DOHH2 (cell line): ENCODE data around the gene FCRL2.

Experiments used
- H3F3A ChIP-seq: fragments of 200-600 bp; sonication (generic), shearing (Covaris generic); 2 replicates; pipeline ENCODE4 v1.6.0; 2016; ENCODE audit warnings: antibody characterized with exemption, mild to moderate bottlenecking; ENCODE audit not compliant: control insufficient read depth, insufficient read depth
- H3K27ac ChIP-seq: fragments of 200-600 bp; sonication (generic); 2 replicates; pipeline ENCODE4 v1.5.1; 2014; ENCODE audit warnings: low read depth, mild to moderate bottlenecking, low read length, moderate library complexity
- H3K27me3 ChIP-seq: fragments of 200-600 bp; sonication (generic); 2 replicates; pipeline ENCODE4 v1.6.1; 2014; ENCODE audit warnings: mild to moderate bottlenecking, low read length, mixed read lengths; ENCODE audit not compliant: control insufficient read depth
- H3K36me3 ChIP-seq: fragments of 200-600 bp; sonication (generic); 2 replicates; pipeline ENCODE4 v1.6.1; 2014; ENCODE audit warnings: mild to moderate bottlenecking, low read length, moderate library complexity, mixed read lengths; ENCODE audit not compliant: control insufficient read depth
- H3K4me1 ChIP-seq: fragments of 200-600 bp; sonication (generic); 2 replicates; pipeline ENCODE4 v1.6.1; 2014; ENCODE audit warnings: mild to moderate bottlenecking, low read length, mixed read lengths; ENCODE audit not compliant: control insufficient read depth
- H3K4me2 ChIP-seq: fragments of 200-600 bp; sonication (generic); 2 replicates; pipeline ENCODE4 v1.6.0; 2014; ENCODE audit warnings: mild to moderate bottlenecking, low read length, moderate library complexity
- H3K4me3 ChIP-seq: fragments of 200-600 bp; sonication (generic); 2 replicates; pipeline ENCODE4 v1.5.1; 2014; ENCODE audit warnings: mild to moderate bottlenecking, low read length, mixed read lengths
- H3K79me2 ChIP-seq: fragments of 200-600 bp; sonication (generic); 2 replicates; pipeline ENCODE4 v1.6.1; 2014; ENCODE audit warnings: mild to moderate bottlenecking, low read length, mixed read lengths; ENCODE audit not compliant: control insufficient read depth
- H3K9me2 ChIP-seq: fragments of 200-600 bp; sonication (generic); replicated peaks from 2 replicates; pipeline ENCODE4 v1.6.1; 2014; ENCODE audit warnings: mild to moderate bottlenecking, low read length, mixed read lengths; ENCODE audit not compliant: control insufficient read depth
- H3K9me3 ChIP-seq: fragments of 200-600 bp; sonication (generic); 2 replicates; pipeline ENCODE4 v1.6.1; 2014; ENCODE audit warnings: antibody characterized with exemption, low read length, mixed read lengths; ENCODE audit not compliant: control insufficient read depth, insufficient read depth
- H4K20me1 ChIP-seq: fragments of 200-600 bp; sonication (generic); 2 replicates; pipeline ENCODE4 v1.6.0; 2014; ENCODE audit warnings: low read depth, mild to moderate bottlenecking, antibody characterized with exemption, low read length, moderate library complexity; ENCODE audit not compliant: control insufficient read depth, insufficient read depth
- EZH2phosphoT487 ChIP-seq: fragments of 200-600 bp; sonication (generic); IDR thresholded peaks from 2 replicates; pipeline ENCODE4 v1.6.1; 2017; ENCODE audit warnings: borderline replicate concordance, mild to moderate bottlenecking, antibody characterized with exemption, low read length, moderate library complexity, mixed read lengths
- TF ChIP-seq, protein P1 (sequence below): fragments of 200-600 bp; sonication (generic); IDR thresholded peaks from one replicate; pipeline ENCODE4 v1.5.1; 2014; ENCODE audit warnings: antibody characterized with exemption, mild to moderate bottlenecking, low read depth, low read length; ENCODE audit not compliant: poor library complexity, severe bottlenecking

Gene FCRL2

DNA sequence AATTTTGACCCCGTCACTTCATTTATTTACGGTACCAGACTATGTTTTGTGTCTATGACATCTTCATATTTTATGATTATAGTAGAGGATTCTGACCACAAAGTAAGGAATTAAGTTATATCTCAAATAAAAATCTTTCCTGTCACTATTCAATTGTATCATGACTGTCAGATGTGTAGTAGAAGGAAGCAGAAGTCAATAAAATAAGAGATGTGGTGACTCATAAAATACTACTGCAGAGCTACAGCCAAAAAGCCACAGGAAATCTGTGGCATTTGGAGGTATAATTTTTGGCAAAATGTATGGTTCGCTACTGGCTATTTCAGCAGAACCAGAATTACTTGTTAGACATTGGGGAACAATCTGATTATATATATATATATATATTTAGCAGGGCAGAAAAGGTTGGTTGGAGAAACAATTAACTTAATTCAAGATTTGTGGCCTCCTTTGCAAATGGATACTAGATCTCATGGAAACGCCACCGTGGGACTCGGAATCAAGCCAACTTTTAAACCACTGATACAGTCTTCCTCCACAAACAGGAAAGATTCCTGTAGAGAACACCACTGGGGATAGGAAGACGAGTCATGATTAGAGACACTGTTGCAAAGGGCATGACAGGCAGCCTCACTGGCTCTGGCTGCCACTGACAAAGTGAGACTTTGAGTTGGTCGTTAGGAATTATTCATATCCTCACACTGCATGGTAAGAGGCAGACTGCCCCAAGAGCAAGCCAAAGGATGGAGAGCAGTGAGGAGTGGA lies 5.1 kb downstream of the FCRL2 start:
- no peaks in the 10 kb centered on the region for H3K27me3 ChIP-seq
- H3K4me3 ChIP-seq: no peak overlapping the region
- no peaks in the 10 kb centered on the region for H3K9me3 ChIP-seq
- H3K4me1 ChIP-seq: peaks cover 69% of the 10 kb centered on the region
- H3K4me2 ChIP-seq: no peak overlapping the region
- H3K36me3 ChIP-seq: no peaks in the 10 kb centered on the region
- H3K9me2 ChIP-seq: no peaks in the 10 kb centered on the region
- no peaks in the 10 kb centered on the region for H3K79me2 ChIP-seq
- peaks cover 4% of the 10 kb centered on the region; the same call in 1 of the 2 replicates for H3F3A ChIP-seq
- TF ChIP-seq, protein P1, sequence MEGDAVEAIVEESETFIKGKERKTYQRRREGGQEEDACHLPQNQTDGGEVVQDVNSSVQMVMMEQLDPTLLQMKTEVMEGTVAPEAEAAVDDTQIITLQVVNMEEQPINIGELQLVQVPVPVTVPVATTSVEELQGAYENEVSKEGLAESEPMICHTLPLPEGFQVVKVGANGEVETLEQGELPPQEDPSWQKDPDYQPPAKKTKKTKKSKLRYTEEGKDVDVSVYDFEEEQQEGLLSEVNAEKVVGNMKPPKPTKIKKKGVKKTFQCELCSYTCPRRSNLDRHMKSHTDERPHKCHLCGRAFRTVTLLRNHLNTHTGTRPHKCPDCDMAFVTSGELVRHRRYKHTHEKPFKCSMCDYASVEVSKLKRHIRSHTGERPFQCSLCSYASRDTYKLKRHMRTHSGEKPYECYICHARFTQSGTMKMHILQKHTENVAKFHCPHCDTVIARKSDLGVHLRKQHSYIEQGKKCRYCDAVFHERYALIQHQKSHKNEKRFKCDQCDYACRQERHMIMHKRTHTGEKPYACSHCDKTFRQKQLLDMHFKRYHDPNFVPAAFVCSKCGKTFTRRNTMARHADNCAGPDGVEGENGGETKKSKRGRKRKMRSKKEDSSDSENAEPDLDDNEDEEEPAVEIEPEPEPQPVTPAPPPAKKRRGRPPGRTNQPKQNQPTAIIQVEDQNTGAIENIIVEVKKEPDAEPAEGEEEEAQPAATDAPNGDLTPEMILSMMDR: no peak
- TF ChIP-seq EZH2phosphoT487: no peak
- no peak overlapping the region for H3K27ac ChIP-seq
- no peaks in the 10 kb centered on the region for H4K20me1 ChIP-seq

DNA sequence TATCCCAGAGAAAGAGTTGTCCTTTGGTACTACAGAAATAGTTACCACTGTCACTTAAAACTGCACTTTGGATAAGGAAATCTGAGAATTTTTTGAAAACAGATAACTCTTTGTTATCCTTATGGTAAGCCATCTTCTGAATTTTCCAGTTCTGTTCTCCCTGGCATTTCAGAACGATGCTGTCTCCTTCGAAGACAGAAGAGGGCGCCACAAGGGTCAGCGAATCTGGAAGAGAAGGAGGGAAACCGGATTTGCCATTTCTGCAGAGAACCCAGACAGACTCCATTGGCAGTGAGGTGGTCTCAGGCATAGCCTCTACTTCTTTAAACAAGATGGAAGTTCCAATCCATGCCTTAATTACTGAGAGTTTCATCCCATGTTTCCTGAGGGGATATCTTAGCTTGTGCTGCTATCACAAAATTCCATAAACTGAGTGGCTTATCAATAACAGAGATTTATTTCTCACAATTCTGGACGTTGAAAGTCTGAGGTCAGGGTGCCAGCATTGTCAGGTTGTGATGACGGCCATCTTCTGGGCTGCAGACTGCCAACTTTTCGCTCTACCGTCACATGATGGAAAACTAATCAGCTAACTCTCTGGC lies 6.4 kb downstream of the FCRL2 start:
- Histone ChIP-seq H3K4me1 (peaks cover 58% of the 10 kb centered on the region), H3K4me2 (no peak overlapping the region), H3K27me3 (no peaks in the 10 kb centered on the region), H3K4me3 (no peak overlapping the region), H3F3A (peaks cover 4% of the 10 kb centered on the region; the same call in 1 of the 2 replicates), H3K9me2 (no peaks in the 10 kb centered on the region), H3K79me2 (no peaks in the 10 kb centered on the region), H3K27ac (no peak overlapping the region), H4K20me1 (no peaks in the 10 kb centered on the region), H3K36me3 (no peaks in the 10 kb centered on the region), H3K9me3 (no peaks in the 10 kb centered on the region)
- TF ChIP-seq EZH2phosphoT487: no peak
- TF ChIP-seq, protein P1: peak; percentile 82

DNA sequence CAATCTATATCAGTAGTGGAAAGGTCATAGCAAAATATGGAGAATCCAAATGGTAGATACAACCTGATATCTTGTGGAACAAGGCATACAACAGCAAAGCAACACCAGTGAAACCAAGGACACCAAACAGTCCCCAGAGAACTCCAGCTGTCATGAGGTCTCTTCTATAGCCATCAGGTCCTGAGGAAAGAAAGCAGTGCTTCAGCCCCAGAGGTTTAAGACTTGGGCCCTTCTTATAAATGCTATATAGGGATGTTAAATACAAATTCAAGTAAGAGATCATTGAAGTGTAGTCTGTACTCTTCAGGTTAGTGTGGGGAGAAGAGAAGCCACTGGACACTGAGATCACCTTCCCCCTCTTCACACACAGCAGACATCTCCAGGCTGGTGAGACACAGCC lies 10.1 kb downstream of the FCRL2 start:
- H3K4me3 ChIP-seq: no peak overlapping the region
- H3K9me2 ChIP-seq: no peaks in the 10 kb centered on the region
- no peaks in the 10 kb centered on the region for H3F3A ChIP-seq
- H3K27ac ChIP-seq: no peak overlapping the region
- H3K4me1 ChIP-seq: peaks cover 22% of the 10 kb centered on the region
- H3K79me2 ChIP-seq: no peaks in the 10 kb centered on the region
- no peaks in the 10 kb centered on the region for H3K9me3 ChIP-seq
- H3K36me3 ChIP-seq: no peaks in the 10 kb centered on the region
- no peak overlapping the region for H3K4me2 ChIP-seq
- H4K20me1 ChIP-seq: no peaks in the 10 kb centered on the region
- no peak for TF ChIP-seq EZH2phosphoT487
- TF ChIP-seq, protein P1: no peak
- no peaks in the 10 kb centered on the region for H3K27me3 ChIP-seq
